WTC11 (cell line): Measurements from ENCODE around the gene TOM1. TPM values are rescaled to one million over a fixed set of nuclear protein-coding genes. Genes with fewer than 3 reads are reported as not detected.
A peak's percentile ranks its signal among the peaks of the same experiment; 100 is the strongest.

Experiments used
- ATAC-seq: fragments of 200-7000 bp; cut with Tn5 transposase; 2 replicates; pipeline ENCODE4 v1.10.0; 2021; ENCODE audit warnings: mild to moderate bottlenecking, moderate library complexity
- CTCF ChIA-PET: fragments of 300-600 bp; sonication (Branson Sonifier 250); formaldehyde crosslinking; loops from one replicate; lab custom pipeline; 2021; ENCODE audit warnings: antibody characterized with exemption; lab: Charles Lee
- POLR2A ChIA-PET: fragments of 350-600 bp; sonication (Branson Sonifier 250); formaldehyde crosslinking; loops from one replicate; lab custom pipeline; 2021; ENCODE audit warnings: antibody characterized with exemption; lab: Charles Lee
- DNase-seq: peaks from one replicate; pipeline ENCODE4 v3.0.0; 2021; ENCODE audit warnings: low spot score
- H3K27ac Mint-ChIP-seq: 2 replicates; pipeline ENCODE4 v1.8.0; 2021; ENCODE audit warnings: mixed read lengths
- H3K27me3 Mint-ChIP-seq: 2 replicates; pipeline ENCODE4 v1.8.0; 2021; ENCODE audit warnings: low read depth, mild to moderate bottlenecking, moderate library complexity, mixed read lengths
- H3K36me3 Mint-ChIP-seq: 2 replicates; pipeline ENCODE4 v1.8.0; 2021; ENCODE audit warnings: mixed read lengths
- H3K4me1 Mint-ChIP-seq: 2 replicates; pipeline ENCODE4 v1.8.0; 2022; ENCODE audit warnings: mixed read lengths
- H3K4me3 Mint-ChIP-seq: 2 replicates; pipeline ENCODE4 v1.8.0; 2021; ENCODE audit warnings: mild to moderate bottlenecking, moderate library complexity, mixed read lengths
- H3K9me3 Mint-ChIP-seq: 2 replicates; pipeline ENCODE4 v1.8.0; 2021; ENCODE audit warnings: mixed read lengths
- EMX1 ChIP-seq: fragments of 250-450 bp; sonication (Bioruptor Pico); IDR thresholded peaks from 2 replicates; pipeline ENCODE4 v1.8.0; 2021; ENCODE audit warnings: mild to moderate bottlenecking
- ETV6 ChIP-seq: sonication (generic); formaldehyde crosslinking; IDR thresholded peaks from 2 replicates; pipeline ENCODE4 v1.8.1; 2022; ENCODE audit warnings: mild to moderate bottlenecking, missing genetic modification reagents
- FOXK1 ChIP-seq: sonication (generic); formaldehyde crosslinking; IDR thresholded peaks from 2 replicates; pipeline ENCODE4 v1.8.0; 2022; ENCODE audit warnings: mild to moderate bottlenecking, moderate library complexity, missing genetic modification reagents
- FOXP1 ChIP-seq: sonication (generic); formaldehyde crosslinking; IDR thresholded peaks from 2 replicates; pipeline ENCODE4 v1.8.0; 2022; ENCODE audit warnings: missing genetic modification reagents, mild to moderate bottlenecking, moderate library complexity, borderline replicate concordance
- GABPB1 ChIP-seq: sonication (generic); formaldehyde crosslinking; IDR thresholded peaks from 2 replicates; pipeline ENCODE4 v1.8.1; 2023; ENCODE audit warnings: mild to moderate bottlenecking, missing genetic modification reagents
- NFATC4 ChIP-seq: fragments of 250-450 bp; sonication (Bioruptor Pico); IDR thresholded peaks from 2 replicates; pipeline ENCODE4 v1.9.0; 2021; ENCODE audit warnings: mild to moderate bottlenecking
- NFE2L1 ChIP-seq: sonication (generic); formaldehyde crosslinking; IDR thresholded peaks from 2 replicates; pipeline ENCODE4 v1.8.1; 2023; ENCODE audit warnings: missing genetic modification reagents
- RELA ChIP-seq: sonication (generic); formaldehyde crosslinking; IDR thresholded peaks from 2 replicates; pipeline ENCODE4 v1.8.1; 2022; ENCODE audit warnings: missing genetic modification reagents, mild to moderate bottlenecking, borderline replicate concordance
- SOX15 ChIP-seq: fragments of 250-450 bp; sonication (Bioruptor Pico); IDR thresholded peaks from 2 replicates; pipeline ENCODE4 v1.9.0; 2021; ENCODE audit warnings: mild to moderate bottlenecking
- SP1 ChIP-seq: sonication (generic); formaldehyde crosslinking; conservative IDR thresholded peaks from 2 replicates; pipeline ENCODE4 v1.8.1; 2022; ENCODE audit warnings: missing genetic modification reagents
- TP53 ChIP-seq: sonication (generic); formaldehyde crosslinking; IDR thresholded peaks from 2 replicates; pipeline ENCODE4 v1.8.1; 2023; ENCODE audit warnings: mild to moderate bottlenecking, missing genetic modification reagents
- total RNA-seq: library from RNA; stranded (reverse); gene quantifications from 3 replicates; pipeline ENCODE4 v1.2.3, GENCODE V29; 2021
- TF ChIP-seq, protein P1 (sequence below): sonication (generic); formaldehyde crosslinking; IDR thresholded peaks from 2 replicates; pipeline ENCODE4 v1.8.0; 2022; ENCODE audit warnings: mild to moderate bottlenecking, missing genetic modification reagents
- TF ChIP-seq, protein P2 (sequence below): sonication (generic); formaldehyde crosslinking; IDR thresholded peaks from 2 replicates; pipeline ENCODE4 v1.8.1; 2023; ENCODE audit warnings: mild to moderate bottlenecking, missing genetic modification reagents, moderate library complexity
- TF ChIP-seq, protein P3 (sequence below): sonication (generic); formaldehyde crosslinking; IDR thresholded peaks from 2 replicates; pipeline ENCODE4 v1.8.1; 2023; ENCODE audit warnings: mild to moderate bottlenecking, missing genetic modification reagents
- TF ChIP-seq, protein P4 (sequence below): sonication (generic); formaldehyde crosslinking; IDR thresholded peaks from 2 replicates; pipeline ENCODE4 v1.8.1; 2022; ENCODE audit warnings: low read depth, mild to moderate bottlenecking, moderate library complexity, missing genetic modification reagents, borderline replicate concordance
- TF ChIP-seq, protein P5 (sequence below): sonication (generic); formaldehyde crosslinking; IDR thresholded peaks from 2 replicates; pipeline ENCODE4 v1.8.0; 2022; ENCODE audit warnings: mild to moderate bottlenecking, missing genetic modification reagents
- TF ChIP-seq, protein P6 (sequence below): sonication (generic); formaldehyde crosslinking; IDR thresholded peaks from 2 replicates; pipeline ENCODE4 v1.8.0; 2022; ENCODE audit warnings: missing genetic modification reagents

The TOM1 gene
- total RNA-seq, 1 experiment from 2014 or later = 23.5 TPM

DNA sequence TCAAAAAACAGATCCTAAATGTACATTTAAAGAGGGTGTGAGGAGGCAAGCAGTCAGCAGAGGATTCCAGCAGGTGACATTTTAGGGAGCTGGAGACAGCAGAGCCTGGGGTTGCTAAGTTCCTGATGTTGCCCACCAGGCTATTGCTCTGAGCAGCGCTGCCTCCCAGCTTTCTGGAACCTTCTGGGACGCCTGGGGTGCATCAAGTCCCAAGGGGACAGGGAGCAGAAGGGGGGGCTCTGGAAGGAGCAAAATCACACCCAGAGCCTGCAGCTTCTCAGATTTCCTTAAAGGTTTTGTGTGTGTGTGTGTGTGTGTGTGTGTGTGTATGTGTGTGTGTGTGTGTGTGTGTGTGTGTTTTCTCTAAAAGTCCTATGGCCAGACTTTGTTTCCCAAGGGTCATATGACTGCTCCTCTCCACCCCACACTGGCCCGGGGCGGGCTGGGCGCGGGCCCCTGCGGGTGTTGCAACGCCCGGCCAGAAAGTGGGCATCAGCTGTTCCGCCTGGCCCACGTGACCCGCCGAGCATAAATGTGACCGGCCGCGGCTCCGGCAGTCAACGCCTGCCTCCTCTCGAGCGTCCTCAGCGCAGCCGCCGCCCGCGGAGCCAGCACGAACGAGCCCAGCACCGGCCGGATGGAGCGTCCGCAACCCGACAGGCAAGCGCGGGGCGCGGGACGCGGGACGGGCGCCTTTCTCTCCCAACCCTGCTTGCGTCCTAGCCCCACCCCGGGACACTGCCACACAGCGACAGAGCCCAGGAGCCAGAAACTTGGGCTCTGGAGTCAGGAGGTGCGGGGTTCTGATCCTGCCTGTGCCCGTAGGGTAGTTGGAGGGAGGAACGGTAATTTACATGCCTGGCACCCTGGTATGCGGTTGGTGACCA is 81.1 kb downstream of the TOM1 start, which contains the start of gene HMOX1:
Gene HMOX1 (plus strand): TSS at position 560 of the 887 bp plus-strand sequence. CDS start 78 bp downstream, at position 638.
- POLR2A ChIA-PET = interaction anchor here (0.7 kb wide), 1 partner anchor 18 kb away, joined by 3 read pairs; no protein-coding TSS in a partner anchor
- Mint-ChIP-seq H3K4me1 (peaks cover 58% of the 10 kb centered on the region), H3K27me3 (no peaks in the 10 kb centered on the region)

More for the DNA sequence above, 81.1 kb downstream of the TOM1 start, which contains the start of gene HMOX1:
- CTCF ChIA-PET = interaction anchor here (1.0 to 1.6 kb wide), 6 partner anchors 9 to 685 kb away, joined by 3 to 8 read pairs (median 4); no protein-coding TSS in a partner anchor
- Mint-ChIP-seq H3K9me3 (no peaks in the 10 kb centered on the region), H3K36me3 (no peaks in the 10 kb centered on the region; the same call in 1 of the 2 replicates), H3K27ac (no peak within 1 kb of the TSS), H3K4me3 (peak within 1 kb of the TSS; percentile 67)
- ATAC-seq (peak; percentile 56), DNase-seq (peak; percentile 79)
- TF ChIP-seq, protein P1, sequence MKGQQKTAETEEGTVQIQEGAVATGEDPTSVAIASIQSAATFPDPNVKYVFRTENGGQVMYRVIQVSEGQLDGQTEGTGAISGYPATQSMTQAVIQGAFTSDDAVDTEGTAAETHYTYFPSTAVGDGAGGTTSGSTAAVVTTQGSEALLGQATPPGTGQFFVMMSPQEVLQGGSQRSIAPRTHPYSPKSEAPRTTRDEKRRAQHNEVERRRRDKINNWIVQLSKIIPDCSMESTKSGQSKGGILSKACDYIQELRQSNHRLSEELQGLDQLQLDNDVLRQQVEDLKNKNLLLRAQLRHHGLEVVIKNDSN = peak; percentile 97
- TF ChIP-seq NFATC4 (CRISPR knock-in tag) (no peak), SOX15 (no peak), GABPB1 (CRISPR knock-in tag) (no peak), SP1 (CRISPR knock-in tag) (peak; percentile 40; the same call in 1 of the 2 replicates), RELA (no peak), FOXK1 (CRISPR knock-in tag) (peak; percentile 66; the same call in 1 of the 2 replicates), ETV6 (CRISPR knock-in tag) (peak; percentile 43; the same call in 1 of the 2 replicates), EMX1 (CRISPR knock-in tag) (no peak), FOXP1 (peak; percentile 80; the same call in 1 of the 2 replicates), TP53 (peak; percentile 51; the same call in 1 of the 2 replicates), NFE2L1 (CRISPR knock-in tag) (no peak)
- TF ChIP-seq, protein P2, sequence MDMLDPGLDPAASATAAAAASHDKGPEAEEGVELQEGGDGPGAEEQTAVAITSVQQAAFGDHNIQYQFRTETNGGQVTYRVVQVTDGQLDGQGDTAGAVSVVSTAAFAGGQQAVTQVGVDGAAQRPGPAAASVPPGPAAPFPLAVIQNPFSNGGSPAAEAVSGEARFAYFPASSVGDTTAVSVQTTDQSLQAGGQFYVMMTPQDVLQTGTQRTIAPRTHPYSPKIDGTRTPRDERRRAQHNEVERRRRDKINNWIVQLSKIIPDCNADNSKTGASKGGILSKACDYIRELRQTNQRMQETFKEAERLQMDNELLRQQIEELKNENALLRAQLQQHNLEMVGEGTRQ = peak; percentile 96
- TF ChIP-seq, protein P3, sequence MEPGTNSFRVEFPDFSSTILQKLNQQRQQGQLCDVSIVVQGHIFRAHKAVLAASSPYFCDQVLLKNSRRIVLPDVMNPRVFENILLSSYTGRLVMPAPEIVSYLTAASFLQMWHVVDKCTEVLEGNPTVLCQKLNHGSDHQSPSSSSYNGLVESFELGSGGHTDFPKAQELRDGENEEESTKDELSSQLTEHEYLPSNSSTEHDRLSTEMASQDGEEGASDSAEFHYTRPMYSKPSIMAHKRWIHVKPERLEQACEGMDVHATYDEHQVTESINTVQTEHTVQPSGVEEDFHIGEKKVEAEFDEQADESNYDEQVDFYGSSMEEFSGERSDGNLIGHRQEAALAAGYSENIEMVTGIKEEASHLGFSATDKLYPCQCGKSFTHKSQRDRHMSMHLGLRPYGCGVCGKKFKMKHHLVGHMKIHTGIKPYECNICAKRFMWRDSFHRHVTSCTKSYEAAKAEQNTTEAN (CRISPR knock-in tag) = no peak
- TF ChIP-seq, protein P4, sequence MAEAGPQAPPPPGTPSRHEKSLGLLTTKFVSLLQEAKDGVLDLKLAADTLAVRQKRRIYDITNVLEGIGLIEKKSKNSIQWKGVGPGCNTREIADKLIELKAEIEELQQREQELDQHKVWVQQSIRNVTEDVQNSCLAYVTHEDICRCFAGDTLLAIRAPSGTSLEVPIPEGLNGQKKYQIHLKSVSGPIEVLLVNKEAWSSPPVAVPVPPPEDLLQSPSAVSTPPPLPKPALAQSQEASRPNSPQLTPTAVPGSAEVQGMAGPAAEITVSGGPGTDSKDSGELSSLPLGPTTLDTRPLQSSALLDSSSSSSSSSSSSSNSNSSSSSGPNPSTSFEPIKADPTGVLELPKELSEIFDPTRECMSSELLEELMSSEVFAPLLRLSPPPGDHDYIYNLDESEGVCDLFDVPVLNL = no peak
- TF ChIP-seq, protein P5, sequence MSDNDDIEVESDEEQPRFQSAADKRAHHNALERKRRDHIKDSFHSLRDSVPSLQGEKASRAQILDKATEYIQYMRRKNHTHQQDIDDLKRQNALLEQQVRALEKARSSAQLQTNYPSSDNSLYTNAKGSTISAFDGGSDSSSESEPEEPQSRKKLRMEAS = peak; percentile 76
- TF ChIP-seq, protein P6, sequence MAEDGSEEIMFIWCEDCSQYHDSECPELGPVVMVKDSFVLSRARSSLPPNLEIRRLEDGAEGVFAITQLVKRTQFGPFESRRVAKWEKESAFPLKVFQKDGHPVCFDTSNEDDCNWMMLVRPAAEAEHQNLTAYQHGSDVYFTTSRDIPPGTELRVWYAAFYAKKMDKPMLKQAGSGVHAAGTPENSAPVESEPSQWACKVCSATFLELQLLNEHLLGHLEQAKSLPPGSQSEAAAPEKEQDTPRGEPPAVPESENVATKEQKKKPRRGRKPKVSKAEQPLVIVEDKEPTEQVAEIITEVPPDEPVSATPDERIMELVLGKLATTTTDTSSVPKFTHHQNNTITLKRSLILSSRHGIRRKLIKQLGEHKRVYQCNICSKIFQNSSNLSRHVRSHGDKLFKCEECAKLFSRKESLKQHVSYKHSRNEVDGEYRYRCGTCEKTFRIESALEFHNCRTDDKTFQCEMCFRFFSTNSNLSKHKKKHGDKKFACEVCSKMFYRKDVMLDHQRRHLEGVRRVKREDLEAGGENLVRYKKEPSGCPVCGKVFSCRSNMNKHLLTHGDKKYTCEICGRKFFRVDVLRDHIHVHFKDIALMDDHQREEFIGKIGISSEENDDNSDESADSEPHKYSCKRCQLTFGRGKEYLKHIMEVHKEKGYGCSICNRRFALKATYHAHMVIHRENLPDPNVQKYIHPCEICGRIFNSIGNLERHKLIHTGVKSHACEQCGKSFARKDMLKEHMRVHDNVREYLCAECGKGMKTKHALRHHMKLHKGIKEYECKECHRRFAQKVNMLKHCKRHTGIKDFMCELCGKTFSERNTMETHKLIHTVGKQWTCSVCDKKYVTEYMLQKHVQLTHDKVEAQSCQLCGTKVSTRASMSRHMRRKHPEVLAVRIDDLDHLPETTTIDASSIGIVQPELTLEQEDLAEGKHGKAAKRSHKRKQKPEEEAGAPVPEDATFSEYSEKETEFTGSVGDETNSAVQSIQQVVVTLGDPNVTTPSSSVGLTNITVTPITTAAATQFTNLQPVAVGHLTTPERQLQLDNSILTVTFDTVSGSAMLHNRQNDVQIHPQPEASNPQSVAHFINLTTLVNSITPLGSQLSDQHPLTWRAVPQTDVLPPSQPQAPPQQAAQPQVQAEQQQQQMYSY (CRISPR knock-in tag) = no peak
